Measurements from ENCODE around the gene DNPEP. TPM values are rescaled to one million over a fixed set of nuclear protein-coding genes. Genes with fewer than 3 reads are reported as not detected.

The DNPEP gene
- total and polyA plus RNA-seq, 2 of the 4 experiments (the other 2 are of a cell fraction) = 74.2 to 89.4 TPM

- in situ Hi-C loops (cut with MboI; ENCODE audit: low sequenced_read_pairs) = loop anchor here (5.0 kb wide), 1 partner anchor 55 kb away; no protein-coding TSS in a partner anchor
- peak overlapping the region; percentile 99 for H3K4ac ChIP-seq (ENCODE audit: low read depth, low read length)
These were observed 19.1 kb upstream of the DNPEP start for GRCh38 chr2:219406861-219407230.

More at GRCh38 chr2:219406861-219407230, 19.1 kb upstream of the DNPEP start:
- no peak overlapping the region for H3K4me3 ChIP-seq (ENCODE audit: insufficient read depth, low read depth, low read length)
- no peaks in the 10 kb centered on the region for H3K9me3 ChIP-seq (ENCODE audit: control insufficient read depth, insufficient read depth, low read length)
- H2AK9ac ChIP-seq (replicated peaks; ENCODE audit: low read depth, low read length, poor library complexity) = peak overlapping the region; percentile 97
- peak overlapping the region; percentile 79 for H3K18ac ChIP-seq (ENCODE audit: low read depth, low read length)
- peak; percentile 80 for ATAC-seq (ENCODE audit: low read depth)
- H2BK5ac ChIP-seq (ENCODE audit: low read depth, low read length, poor library complexity, severe bottlenecking) = peak overlapping the region; percentile 95
- H3K56ac ChIP-seq (ENCODE audit: extremely low read depth, insufficient read depth, low read length) = peak overlapping the region; percentile 60; the same call in 1 of the 2 replicates
- no CpG with 5 or more reads among the region's 3 CpGs for WGBS, 2 experiments (ENCODE audit: extremely low coverage in 2 of 2, insufficient read length in 1 of 2)
- H3K27ac ChIP-seq (ENCODE audit: insufficient read depth, low read length) = peak overlapping the region; percentile 84
- peak overlapping the region; percentile 72 for H3K14ac ChIP-seq (replicated peaks; ENCODE audit: low read depth, low read length)
- H4K8ac ChIP-seq (ENCODE audit: low read depth in 2 of 2, low read length in 2 of 2) = peak overlapping the region; percentile 71 to 96; a peak in 3 of 4 replicates
- peak overlapping the region; percentile 98 for H2BK120ac ChIP-seq (ENCODE audit: low read depth, low read length)
- H3K9ac ChIP-seq (ENCODE audit: low read depth, low read length) = no peak overlapping the region
- no TSS peak for BruUV-seq (replicated peaks)
- no peak overlapping the region for H3K4me2 ChIP-seq (ENCODE audit: low read depth, low read length)
- H3K27me3 ChIP-seq (ENCODE audit: control insufficient read depth, insufficient read depth, low read length) = no peaks in the 10 kb centered on the region
- no peaks in the 10 kb centered on the region for H3K36me3 ChIP-seq (ENCODE audit: control insufficient read depth, insufficient read depth, low read length)
- peak overlapping the region; percentile 79 for H2AFZ ChIP-seq (replicated peaks; ENCODE audit: low read length, poor library complexity)
- intact Hi-C loops (cut with micrococcal nuclease) (no loop called here), dilution Hi-C loops (cut with HindIII; ENCODE audit: low sequenced_read_pairs, unreplicated experiment) (no loop called here)
- TF ChIP-seq FOS (IDR thresholded peaks at IDR 0.05; ENCODE audit: low read depth, low read length) = peak; percentile 61; the same call in 1 of the 2 replicates
- TF ChIP-seq NFE2L2 (IDR thresholded peaks at IDR 0.05; ENCODE audit: low read depth, low read length) = peak; percentile 92
- 0 out of 2 replicates have a peak, but pooled peaks have one; percentile 10 for TF ChIP-seq BHLHE40 (IDR thresholded peaks at IDR 0.05; ENCODE audit: low read depth, low read length)
- peak; percentile 30; the same call in 1 of the 2 replicates for TF ChIP-seq MAZ (IDR thresholded peaks at IDR 0.05; ENCODE audit: borderline replicate concordance, low read depth, low read length)
- no peak for TF ChIP-seq RCOR1 (IDR thresholded peaks at IDR 0.05; ENCODE audit: insufficient replicate concordance, low read length)
- TF ChIP-seq MAFK (IDR thresholded peaks at IDR 0.05; ENCODE audit: low read depth, low read length) = peak; percentile 20; the same call in 1 of the 2 replicates
- TF ChIP-seq RAD21 (IDR thresholded peaks at IDR 0.05; ENCODE audit: low read length) = 0 out of 2 replicates have a peak, but pooled peaks have one; percentile 6
- TF ChIP-seq, protein P1, sequence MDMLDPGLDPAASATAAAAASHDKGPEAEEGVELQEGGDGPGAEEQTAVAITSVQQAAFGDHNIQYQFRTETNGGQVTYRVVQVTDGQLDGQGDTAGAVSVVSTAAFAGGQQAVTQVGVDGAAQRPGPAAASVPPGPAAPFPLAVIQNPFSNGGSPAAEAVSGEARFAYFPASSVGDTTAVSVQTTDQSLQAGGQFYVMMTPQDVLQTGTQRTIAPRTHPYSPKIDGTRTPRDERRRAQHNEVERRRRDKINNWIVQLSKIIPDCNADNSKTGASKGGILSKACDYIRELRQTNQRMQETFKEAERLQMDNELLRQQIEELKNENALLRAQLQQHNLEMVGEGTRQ (IDR thresholded peaks at IDR 0.05; ENCODE audit: low read depth, low read length) = no peak
- H3K9me1 ChIP-seq (ENCODE audit: insufficient read depth, low read length) = peaks cover 24% of the 10 kb centered on the region
- H3K4me1 ChIP-seq (ENCODE audit: control insufficient read depth, insufficient read depth, low read length) = peaks cover 21% of the 10 kb centered on the region
- peak overlapping the region; percentile 96; the same call in 2 of the 3 replicates for H2BK15ac ChIP-seq (ENCODE audit: low read depth, low read length)
- POLR2A ChIA-PET (ENCODE audit: unreplicated experiment) = no interaction called here
- peak overlapping the region; percentile 74 for H4K5ac ChIP-seq (ENCODE audit: low read depth, low read length)
- peak overlapping the region; percentile 99 for H2BK20ac ChIP-seq (ENCODE audit: low read depth, low read length)
- CTCF ChIA-PET = no interaction called here
- peak overlapping the region; percentile 99 for H2AK5ac ChIP-seq (ENCODE audit: low read depth, low read length)
- peak overlapping the region; percentile 99 for H4K91ac ChIP-seq (ENCODE audit: insufficient read depth, low read depth, low read length)
- H4K20me1 ChIP-seq (ENCODE audit: insufficient read depth, low read length) = no peaks in the 10 kb centered on the region
- peak; percentile 97 for DNase-seq
- no peaks in the 10 kb centered on the region for H3K79me1 ChIP-seq (ENCODE audit: low read depth in 1 of 2, low read length in 2 of 2)
- peak overlapping the region; percentile 74 for H3K23ac ChIP-seq (ENCODE audit: low read depth, low read length)

Data from IMR-90 (cell line).